GM21390 (cell line): ENCODE measurements around the gene PAFAH1B1.
"Not testable (repeated sequence)": the region's sequence is repeated elsewhere in the genome, so short reads cannot be mapped to it uniquely, and the experiment has no call there.

Experiments used
- ATAC-seq: cut with Tn5 transposase; IDR thresholded peaks from one replicate; pipeline ENCODE4 v1.9.1; 2021; ENCODE audit not compliant: unreplicated experiment

Gene PAFAH1B1

GRCh38 chr17:2593821-2594721, 617 bp downstream of the PAFAH1B1 start:
- ATAC-seq, result peak; percentile 43

GRCh38 chr17:2594722-2595599, 1.5 kb downstream of the PAFAH1B1 start:
- no peak for ATAC-seq

GRCh38 chr17:2595716-2596115, 2.3 kb downstream of the PAFAH1B1 start:
- no peak for ATAC-seq

DNA sequence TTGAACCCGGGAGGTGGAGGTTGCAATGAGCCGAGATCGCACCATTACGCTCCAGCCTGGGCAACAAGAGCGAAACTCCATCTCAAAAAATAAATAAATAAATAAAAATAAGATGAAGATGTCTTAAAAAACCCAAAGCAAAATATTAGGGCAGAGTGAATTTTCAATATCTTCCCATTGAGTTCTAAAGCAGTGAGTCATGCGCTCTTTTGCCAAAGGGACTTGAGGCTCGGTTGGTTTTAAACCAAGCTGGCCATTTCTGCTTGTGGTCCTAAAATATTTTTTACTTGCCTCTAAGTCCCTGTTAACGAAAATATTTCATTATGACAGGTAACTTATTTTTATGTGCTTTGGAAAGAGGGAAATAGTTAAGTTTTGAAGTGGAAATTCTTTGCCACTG, 4.7 kb downstream of the PAFAH1B1 start:
- ATAC-seq, result no peak

DNA sequence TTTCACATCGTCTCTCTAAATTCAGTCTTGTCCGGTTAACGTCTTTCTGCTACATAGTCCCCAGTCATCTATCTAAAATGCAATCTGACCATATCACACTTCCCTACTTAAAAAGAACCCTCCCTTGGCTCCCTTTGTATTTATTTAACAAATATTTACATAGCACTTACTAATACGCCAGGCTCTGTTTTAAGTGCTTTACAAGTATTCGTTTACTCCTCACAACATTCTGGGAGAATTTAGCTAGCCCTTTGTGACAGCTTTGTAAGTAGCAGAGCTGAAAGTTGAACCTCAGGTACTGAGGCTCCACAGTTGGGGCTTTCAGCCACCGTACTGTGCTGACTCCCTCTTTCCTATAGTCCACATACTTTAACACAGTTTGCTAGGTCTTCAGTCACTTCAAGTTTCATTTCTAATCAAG, 9.2 kb downstream of the PAFAH1B1 start:
- no peak for ATAC-seq

- no peak for ATAC-seq
Observed at GRCh38 chr17:2608350-2608913, 15.0 kb downstream of the PAFAH1B1 start.

DNA sequence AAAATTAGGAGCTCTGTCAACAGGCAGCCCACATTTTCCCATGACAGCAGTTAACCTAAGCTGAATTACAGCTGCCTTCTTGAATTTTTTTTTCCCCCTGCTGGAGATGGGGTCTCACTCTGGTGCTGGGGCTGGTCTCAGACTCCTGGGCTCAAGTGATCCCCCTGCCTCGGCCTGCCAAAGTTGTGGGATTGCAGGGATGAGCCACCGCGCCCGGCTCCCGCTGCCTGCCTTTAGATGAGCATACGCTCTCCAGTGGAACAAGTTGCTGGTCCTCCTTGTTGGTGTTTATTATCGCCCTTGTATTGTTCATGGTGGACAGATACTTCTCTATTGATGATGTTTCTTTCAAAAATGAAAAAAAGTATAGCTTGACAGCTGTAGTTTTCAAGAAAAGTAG, 15.6 kb downstream of the PAFAH1B1 start:
- no peak for ATAC-seq

- no peak for ATAC-seq
Observed at GRCh38 chr17:2610195-2611175, 17.0 kb downstream of the PAFAH1B1 start.

DNA sequence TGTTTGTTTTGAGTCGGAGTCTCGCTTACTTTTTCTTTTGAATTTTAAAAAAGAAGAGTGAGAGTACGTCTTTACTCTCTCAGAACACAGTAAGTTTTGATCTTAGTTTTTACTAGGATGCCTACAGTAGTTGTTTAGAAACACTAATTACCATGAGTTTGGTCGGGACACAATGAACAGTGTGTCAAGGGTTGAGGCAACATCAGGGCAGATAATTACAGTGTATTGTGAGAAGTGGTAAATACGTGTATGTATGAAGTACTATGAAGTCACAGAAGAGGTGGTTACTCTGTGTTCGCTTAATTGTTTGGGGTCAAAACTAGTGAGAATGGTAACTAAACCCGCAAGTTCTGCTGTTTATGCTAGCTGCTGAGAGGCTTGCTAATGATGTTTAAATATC, 18.2 kb downstream of the PAFAH1B1 start:
- no peak for ATAC-seq

- no peak for ATAC-seq
Observed at GRCh38 chr17:2612630-2613029, 19.2 kb downstream of the PAFAH1B1 start.

GRCh38 chr17:2613089-2613808, 19.8 kb downstream of the PAFAH1B1 start:
- ATAC-seq, result no peak

- no peak for ATAC-seq
Observed at GRCh38 chr17:2615882-2616281, 22.4 kb downstream of the PAFAH1B1 start.

- no peak for ATAC-seq
Observed at GRCh38 chr17:2621241-2621640, 27.8 kb downstream of the PAFAH1B1 start.

DNA sequence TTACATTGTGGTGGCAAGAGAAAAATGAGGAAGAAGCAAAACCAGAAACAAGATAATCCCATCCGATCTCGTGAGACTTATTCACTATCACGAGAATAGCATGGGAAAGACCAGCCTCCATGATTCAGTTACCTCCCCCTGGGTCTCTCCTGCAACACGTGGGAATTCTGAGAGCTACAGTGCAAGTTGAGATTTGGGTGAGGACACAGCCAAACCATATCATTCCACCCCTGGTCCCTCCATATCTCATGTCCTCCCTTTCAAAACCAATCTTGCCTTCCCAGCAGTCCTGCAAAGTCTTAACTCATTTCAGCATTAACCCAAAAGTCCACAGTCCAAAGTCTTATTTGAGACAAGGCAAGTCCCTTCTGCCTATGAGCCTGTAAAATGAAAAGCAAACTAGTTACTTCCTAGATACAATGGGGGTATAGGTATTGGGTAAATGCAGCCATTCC, 28.5 kb downstream of the PAFAH1B1 start:
- not testable (repeated sequence) for ATAC-seq

- not testable (repeated sequence) for ATAC-seq
Observed at GRCh38 chr17:2622721-2623301, 29.4 kb downstream of the PAFAH1B1 start.

GRCh38 chr17:2624292-2624731, 30.9 kb downstream of the PAFAH1B1 start:
- ATAC-seq, result no peak

- not testable (repeated sequence) for ATAC-seq
Observed at GRCh38 chr17:2626626-2627219, 33.3 kb downstream of the PAFAH1B1 start.

GRCh38 chr17:2628922-2629321, 35.5 kb downstream of the PAFAH1B1 start:
- not testable (repeated sequence) for ATAC-seq

DNA sequence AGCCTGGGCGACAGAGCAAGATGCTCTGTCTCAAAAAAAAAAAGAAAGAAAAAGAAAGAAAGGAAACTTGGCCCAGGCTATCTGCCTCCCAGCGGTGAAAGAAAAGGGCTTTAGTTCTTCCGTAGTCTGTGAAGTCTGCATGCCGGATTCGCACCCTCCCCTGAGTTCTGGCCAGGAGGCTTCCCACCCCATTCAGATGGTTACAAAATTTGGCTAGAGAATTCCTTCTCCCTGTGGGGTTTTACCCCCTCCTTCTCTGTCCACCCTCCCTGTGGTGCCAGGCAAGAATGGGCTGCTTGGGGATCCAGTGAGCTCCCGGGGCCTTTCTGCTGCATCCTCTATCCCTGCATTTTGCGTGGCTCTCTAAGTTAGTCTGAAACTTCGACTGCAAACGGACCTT, 37.8 kb downstream of the PAFAH1B1 start:
- no peak for ATAC-seq
